ENCODE measurements around the gene TNS1. TPM values are rescaled to one million over a fixed set of nuclear protein-coding genes. Genes with fewer than 3 reads are reported as not detected.

TNS1 gene
- polyA plus RNA-seq, 1 of the 3 experiments (the other 2 are of a cell fraction), result 12.1 TPM

DNA sequence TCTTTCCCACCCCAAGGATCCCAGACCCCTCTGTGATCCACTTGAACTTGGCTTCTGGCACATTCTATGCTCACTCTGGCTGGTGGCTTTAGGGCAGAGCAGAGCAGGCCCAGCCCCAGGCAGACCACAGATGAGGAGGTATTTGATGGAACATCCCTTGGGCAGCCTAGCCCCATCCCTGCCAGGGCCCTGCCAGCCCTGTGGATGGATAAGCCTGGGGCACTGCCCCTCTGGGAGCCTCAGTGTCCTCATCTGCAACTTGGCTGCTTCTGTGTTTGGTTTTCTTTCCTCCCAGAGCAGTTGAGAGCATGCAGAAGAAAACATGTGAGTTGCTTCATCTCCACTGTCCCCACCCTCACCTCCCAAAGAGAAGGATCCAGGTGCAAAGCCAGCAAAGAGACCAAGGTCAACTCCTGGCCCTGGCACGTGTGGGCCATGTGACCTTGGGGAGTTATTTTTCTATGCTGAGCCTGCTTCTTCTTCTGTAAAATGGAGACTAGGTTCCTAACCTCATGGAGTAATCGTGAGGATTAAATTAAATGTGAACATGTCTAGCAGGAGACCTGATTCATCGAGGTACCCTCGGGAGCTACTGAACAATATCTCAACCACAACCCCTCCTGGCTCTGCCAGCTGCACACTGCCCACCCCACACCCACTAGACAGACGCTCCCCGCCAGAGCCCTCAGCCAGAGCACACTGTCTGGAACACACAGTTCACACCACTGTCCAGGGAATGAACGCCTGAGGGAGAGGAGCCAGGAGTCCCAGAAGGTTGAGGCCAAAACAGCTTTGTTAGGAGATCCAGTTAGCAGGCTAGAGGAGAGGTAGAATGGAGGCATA is 14.6 kb upstream of the TNS1 start:
- Histone ChIP-seq H3K79me2 (ENCODE audit: insufficient read depth) (no peaks in the 10 kb centered on the region), H2AFZ (ENCODE audit: low read depth) (no peak overlapping the region), H3K9ac (no peak overlapping the region), H3K27me3 (ENCODE audit: insufficient read depth) (no peaks in the 10 kb centered on the region), H3F3A (replicated peaks; ENCODE audit: insufficient read depth) (no peaks in the 10 kb centered on the region), H3K4me3 (ENCODE audit: low read depth in 2 of 2, low read length in 1 of 2) (no peak overlapping the region), H3K27ac (ENCODE audit: low read depth in 2 of 2, low read length in 1 of 2) (peak overlapping the region in 1 of 2 experiments; percentile 94; a peak in 2 of 4 replicates), H4K20me1 (ENCODE audit: insufficient read depth) (no peaks in the 10 kb centered on the region), H3K4me2 (no peak overlapping the region), H3K36me3 (replicated peaks in 1 of 2; ENCODE audit: control insufficient read depth in 1 of 2, insufficient read depth in 2 of 2, low read length in 1 of 2) (no peaks in the 10 kb centered on the region), H3K4me1 (ENCODE audit: control insufficient read depth in 1 of 2, insufficient read depth in 2 of 2, low read depth in 1 of 2, low read length in 1 of 2) (peaks cover 22 to 59% of the 10 kb centered on the region in 2 experiments; a peak in 3 of 4 replicates), H3K9me2 (no peaks in the 10 kb centered on the region), H3K9me3 (no peaks in the 10 kb centered on the region)
- 80% methylated on average over 7 of the region's 7 CpGs for WGBS (ENCODE audit: low lambda C conversion rate)
- CTCF ChIA-PET, result interaction anchor here (1.0 to 2.3 kb wide), 4 partner anchors 16 to 232 kb away, joined by 3 to 15 read pairs (median 6); partner anchors contain the start of gene RUFY4
- POLR2A ChIA-PET, result interaction anchor here (0.6 kb wide), 1 partner anchor 37 kb away, joined by 3 read pairs; no protein-coding TSS in a partner anchor
- DNase-seq, result peak; percentile 50
- peak in 1 of 2 experiments; percentile 20; a peak in 1 of 4 replicates for TF ChIP-seq EP300 (IDR thresholded peaks at IDR 0.05; ENCODE audit: borderline replicate concordance in 1 of 2, low read depth in 1 of 2, low read length in 1 of 2)
- peak; percentile 69 for TF ChIP-seq FOXJ3 (CRISPR knock-in tag; IDR thresholded peaks at IDR 0.05)
- TF ChIP-seq, protein P1, sequence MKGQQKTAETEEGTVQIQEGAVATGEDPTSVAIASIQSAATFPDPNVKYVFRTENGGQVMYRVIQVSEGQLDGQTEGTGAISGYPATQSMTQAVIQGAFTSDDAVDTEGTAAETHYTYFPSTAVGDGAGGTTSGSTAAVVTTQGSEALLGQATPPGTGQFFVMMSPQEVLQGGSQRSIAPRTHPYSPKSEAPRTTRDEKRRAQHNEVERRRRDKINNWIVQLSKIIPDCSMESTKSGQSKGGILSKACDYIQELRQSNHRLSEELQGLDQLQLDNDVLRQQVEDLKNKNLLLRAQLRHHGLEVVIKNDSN (IDR thresholded peaks at IDR 0.05; ENCODE audit: borderline replicate concordance, low read depth), result no peak

- H3K4me3 ChIP-seq (ENCODE audit: low read depth in 2 of 2, low read length in 1 of 2), result no peak overlapping the region
- peak overlapping the region in 1 of 2 experiments; percentile 94; a peak in 2 of 4 replicates for H3K27ac ChIP-seq (ENCODE audit: low read depth in 2 of 2, low read length in 1 of 2)
- H3K9me2 ChIP-seq, result no peaks in the 10 kb centered on the region
- H3K9ac ChIP-seq, result no peak overlapping the region
- H3K4me2 ChIP-seq, result no peak overlapping the region
- H3K27me3 ChIP-seq (ENCODE audit: insufficient read depth), result no peaks in the 10 kb centered on the region
- TF ChIP-seq EP300 (IDR thresholded peaks at IDR 0.05; ENCODE audit: borderline replicate concordance in 1 of 2, low read depth in 1 of 2, low read length in 1 of 2) (no peak), EZH2phosphoT487 (IDR thresholded peaks at IDR 0.05; ENCODE audit: borderline replicate concordance, low read depth) (no peak), RFX5 (IDR thresholded peaks at IDR 0.05; ENCODE audit: low read length) (no peak), TAF1 (IDR thresholded peaks at IDR 0.05; ENCODE audit: borderline replicate concordance, low read depth, low read length) (no peak), NRF1 (IDR thresholded peaks at IDR 0.05; ENCODE audit: low read depth, low read length) (no peak), FOSL2 (IDR thresholded peaks at IDR 0.05; ENCODE audit: borderline replicate concordance, low read depth) (no peak), NFIC (IDR thresholded peaks at IDR 0.05; ENCODE audit: borderline replicate concordance) (no peak), MEF2A (IDR thresholded peaks at IDR 0.05; ENCODE audit: borderline replicate concordance, low read depth) (no peak)
- TF ChIP-seq, protein P2, sequence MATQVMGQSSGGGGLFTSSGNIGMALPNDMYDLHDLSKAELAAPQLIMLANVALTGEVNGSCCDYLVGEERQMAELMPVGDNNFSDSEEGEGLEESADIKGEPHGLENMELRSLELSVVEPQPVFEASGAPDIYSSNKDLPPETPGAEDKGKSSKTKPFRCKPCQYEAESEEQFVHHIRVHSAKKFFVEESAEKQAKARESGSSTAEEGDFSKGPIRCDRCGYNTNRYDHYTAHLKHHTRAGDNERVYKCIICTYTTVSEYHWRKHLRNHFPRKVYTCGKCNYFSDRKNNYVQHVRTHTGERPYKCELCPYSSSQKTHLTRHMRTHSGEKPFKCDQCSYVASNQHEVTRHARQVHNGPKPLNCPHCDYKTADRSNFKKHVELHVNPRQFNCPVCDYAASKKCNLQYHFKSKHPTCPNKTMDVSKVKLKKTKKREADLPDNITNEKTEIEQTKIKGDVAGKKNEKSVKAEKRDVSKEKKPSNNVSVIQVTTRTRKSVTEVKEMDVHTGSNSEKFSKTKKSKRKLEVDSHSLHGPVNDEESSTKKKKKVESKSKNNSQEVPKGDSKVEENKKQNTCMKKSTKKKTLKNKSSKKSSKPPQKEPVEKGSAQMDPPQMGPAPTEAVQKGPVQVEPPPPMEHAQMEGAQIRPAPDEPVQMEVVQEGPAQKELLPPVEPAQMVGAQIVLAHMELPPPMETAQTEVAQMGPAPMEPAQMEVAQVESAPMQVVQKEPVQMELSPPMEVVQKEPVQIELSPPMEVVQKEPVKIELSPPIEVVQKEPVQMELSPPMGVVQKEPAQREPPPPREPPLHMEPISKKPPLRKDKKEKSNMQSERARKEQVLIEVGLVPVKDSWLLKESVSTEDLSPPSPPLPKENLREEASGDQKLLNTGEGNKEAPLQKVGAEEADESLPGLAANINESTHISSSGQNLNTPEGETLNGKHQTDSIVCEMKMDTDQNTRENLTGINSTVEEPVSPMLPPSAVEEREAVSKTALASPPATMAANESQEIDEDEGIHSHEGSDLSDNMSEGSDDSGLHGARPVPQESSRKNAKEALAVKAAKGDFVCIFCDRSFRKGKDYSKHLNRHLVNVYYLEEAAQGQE (IDR thresholded peaks at IDR 0.05; ENCODE audit: low read depth, low read length), result no peak
- TF ChIP-seq, protein P3, sequence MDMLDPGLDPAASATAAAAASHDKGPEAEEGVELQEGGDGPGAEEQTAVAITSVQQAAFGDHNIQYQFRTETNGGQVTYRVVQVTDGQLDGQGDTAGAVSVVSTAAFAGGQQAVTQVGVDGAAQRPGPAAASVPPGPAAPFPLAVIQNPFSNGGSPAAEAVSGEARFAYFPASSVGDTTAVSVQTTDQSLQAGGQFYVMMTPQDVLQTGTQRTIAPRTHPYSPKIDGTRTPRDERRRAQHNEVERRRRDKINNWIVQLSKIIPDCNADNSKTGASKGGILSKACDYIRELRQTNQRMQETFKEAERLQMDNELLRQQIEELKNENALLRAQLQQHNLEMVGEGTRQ (IDR thresholded peaks at IDR 0.05; ENCODE audit: borderline replicate concordance, low read depth, low read length), result no peak
- TF ChIP-seq, protein P1 (IDR thresholded peaks at IDR 0.05; ENCODE audit: borderline replicate concordance, low read depth), result no peak
- 93% methylated on average over 3 of the region's 4 CpGs for WGBS (ENCODE audit: low lambda C conversion rate)
- H4K20me1 ChIP-seq (ENCODE audit: insufficient read depth), result no peaks in the 10 kb centered on the region
- no peaks in the 10 kb centered on the region for H3K36me3 ChIP-seq (replicated peaks in 1 of 2; ENCODE audit: control insufficient read depth in 1 of 2, insufficient read depth in 2 of 2, low read length in 1 of 2)
- H2AFZ ChIP-seq (ENCODE audit: low read depth), result no peak overlapping the region
- H3K9me3 ChIP-seq, result no peaks in the 10 kb centered on the region
- DNase-seq, result no peak
- H3F3A ChIP-seq (replicated peaks; ENCODE audit: insufficient read depth), result peaks cover 2% of the 10 kb centered on the region
- ChIA-PET CTCF (interaction anchor here (1.2 to 2.0 kb wide), 5 partner anchors 12 to 232 kb away, joined by 4 to 15 read pairs (median 4); no protein-coding TSS in a partner anchor), POLR2A (interaction anchor here (1.0 to 1.5 kb wide), 3 partner anchors 8 to 16 kb away, joined by 3 to 9 read pairs (median 5); partner anchors contain the start of gene TNS1)
- H3K79me2 ChIP-seq (ENCODE audit: insufficient read depth), result no peaks in the 10 kb centered on the region
- H3K4me1 ChIP-seq (ENCODE audit: control insufficient read depth in 1 of 2, insufficient read depth in 2 of 2, low read depth in 1 of 2, low read length in 1 of 2), result peaks cover 23 to 57% of the 10 kb centered on the region in 2 experiments; a peak in 3 of 4 replicates
Measured at GRCh38 chr2:218016810-218017209, 14.0 kb upstream of the TNS1 start.
